Measurements from ENCODE around the gene LIN28A. TPM values are rescaled to one million over a fixed set of nuclear protein-coding genes. Genes with fewer than 3 reads are reported as not detected.

Gene LIN28A
- total RNA-seq, 1 donor from 2014 or later, result 43.7 TPM

DNA sequence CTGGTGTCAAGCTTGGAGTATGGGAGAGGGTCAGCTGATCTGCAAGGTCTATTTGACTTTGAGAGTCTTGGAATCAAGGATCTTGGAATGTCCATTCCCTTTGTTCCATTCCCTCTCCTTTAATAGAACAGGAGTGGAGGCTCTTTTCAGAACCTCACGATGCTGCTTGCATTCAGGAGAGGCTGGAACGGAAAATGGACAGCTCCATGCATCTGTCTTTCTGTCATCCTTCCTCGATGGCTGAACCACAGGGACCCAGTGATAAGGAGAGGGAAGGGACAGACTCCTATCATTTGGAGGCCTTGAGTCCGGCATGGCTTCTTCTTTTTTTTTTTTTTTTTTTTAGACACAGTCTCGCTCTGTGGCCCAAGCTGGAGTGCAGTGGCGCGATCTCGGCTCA, 14.9 kb upstream of the LIN28A start:
- TF ChIP-seq, protein P1, sequence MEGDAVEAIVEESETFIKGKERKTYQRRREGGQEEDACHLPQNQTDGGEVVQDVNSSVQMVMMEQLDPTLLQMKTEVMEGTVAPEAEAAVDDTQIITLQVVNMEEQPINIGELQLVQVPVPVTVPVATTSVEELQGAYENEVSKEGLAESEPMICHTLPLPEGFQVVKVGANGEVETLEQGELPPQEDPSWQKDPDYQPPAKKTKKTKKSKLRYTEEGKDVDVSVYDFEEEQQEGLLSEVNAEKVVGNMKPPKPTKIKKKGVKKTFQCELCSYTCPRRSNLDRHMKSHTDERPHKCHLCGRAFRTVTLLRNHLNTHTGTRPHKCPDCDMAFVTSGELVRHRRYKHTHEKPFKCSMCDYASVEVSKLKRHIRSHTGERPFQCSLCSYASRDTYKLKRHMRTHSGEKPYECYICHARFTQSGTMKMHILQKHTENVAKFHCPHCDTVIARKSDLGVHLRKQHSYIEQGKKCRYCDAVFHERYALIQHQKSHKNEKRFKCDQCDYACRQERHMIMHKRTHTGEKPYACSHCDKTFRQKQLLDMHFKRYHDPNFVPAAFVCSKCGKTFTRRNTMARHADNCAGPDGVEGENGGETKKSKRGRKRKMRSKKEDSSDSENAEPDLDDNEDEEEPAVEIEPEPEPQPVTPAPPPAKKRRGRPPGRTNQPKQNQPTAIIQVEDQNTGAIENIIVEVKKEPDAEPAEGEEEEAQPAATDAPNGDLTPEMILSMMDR (IDR thresholded peaks at IDR 0.05; ENCODE audit: insufficient read depth, low read depth, low read length), result no peak
- no peak for TF ChIP-seq EZH2 (IDR thresholded peaks at IDR 0.05; ENCODE audit: insufficient read depth, low read length)
- H3K27ac Mint-ChIP-seq (ENCODE audit: unreplicated experiment), result no peak overlapping the region
- H4K20me1 ChIP-seq (ENCODE audit: insufficient read depth, low read length), result no peaks in the 10 kb centered on the region

DNA sequence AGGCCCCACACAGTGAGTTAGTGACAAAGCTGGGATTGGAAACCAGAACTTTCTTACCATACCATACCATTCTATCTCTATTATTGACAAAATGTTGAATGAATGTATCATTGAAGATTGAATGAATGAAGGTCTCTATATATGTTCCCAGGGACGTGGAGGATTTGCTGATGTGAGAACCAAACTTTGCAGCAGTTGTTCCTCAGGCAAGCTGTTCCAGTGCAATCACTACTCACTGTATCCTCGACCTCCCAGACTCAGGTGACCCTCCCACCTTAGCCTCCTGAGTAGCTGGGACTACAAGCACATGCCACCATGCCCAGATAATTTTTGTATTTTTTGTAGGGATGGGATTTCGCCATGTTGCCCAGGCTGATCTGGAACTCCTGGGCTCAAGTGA, 11.6 kb upstream of the LIN28A start:
- no peaks in the 10 kb centered on the region for H3K27me3 ChIP-seq (ENCODE audit: insufficient read depth, low read length)
- no peak for FAIRE-seq
- no peaks in the 10 kb centered on the region for H4K20me1 ChIP-seq (ENCODE audit: insufficient read depth, low read length)
- no peak overlapping the region for H2AFZ ChIP-seq (ENCODE audit: low read depth, low read length)
- peaks cover 6% of the 10 kb centered on the region for H3K4me1 ChIP-seq (ENCODE audit: insufficient read depth, low read length)
- Mint-ChIP-seq H3K36me3 (ENCODE audit: low read depth, unreplicated experiment) (no peaks in the 10 kb centered on the region), H3K27ac (ENCODE audit: unreplicated experiment) (no peak overlapping the region), H3K9me3 (ENCODE audit: unreplicated experiment) (no peaks in the 10 kb centered on the region), H3K27me3 (ENCODE audit: low read depth, unreplicated experiment) (no peaks in the 10 kb centered on the region), H3K4me3 (ENCODE audit: unreplicated experiment) (no peak overlapping the region), H3K4me1 (ENCODE audit: low read depth, unreplicated experiment) (no peaks in the 10 kb centered on the region)
- H3K9ac ChIP-seq (ENCODE audit: low read length), result no peak overlapping the region
- no peak overlapping the region for H3K4me2 ChIP-seq (ENCODE audit: low read length)
- no peak for DNase-seq (ENCODE audit: low read depth)
- no peak overlapping the region for H3K27ac ChIP-seq (ENCODE audit: low read depth, low read length)
- no peaks in the 10 kb centered on the region for H3K79me2 ChIP-seq (ENCODE audit: insufficient read depth, low read length)
- no peaks in the 10 kb centered on the region for H3K9me3 ChIP-seq (ENCODE audit: insufficient read depth, low read depth, low read length)
- H3K36me3 ChIP-seq (ENCODE audit: insufficient read depth, low read length), result no peaks in the 10 kb centered on the region
- TF ChIP-seq, protein P1 (IDR thresholded peaks at IDR 0.05; ENCODE audit: insufficient read depth, low read depth, low read length), result no peak
- no peak for TF ChIP-seq EZH2 (IDR thresholded peaks at IDR 0.05; ENCODE audit: insufficient read depth, low read length)
- H3K4me3 ChIP-seq (ENCODE audit: insufficient read depth, low read depth, low read length), result no peak overlapping the region

More for the DNA sequence above, 14.9 kb upstream of the LIN28A start:
- Histone ChIP-seq H3K79me2 (ENCODE audit: insufficient read depth, low read length) (no peaks in the 10 kb centered on the region), H2AFZ (ENCODE audit: low read depth, low read length) (no peak overlapping the region), H3K4me1 (ENCODE audit: insufficient read depth, low read length) (no peaks in the 10 kb centered on the region), H3K27ac (ENCODE audit: low read depth, low read length) (no peak overlapping the region), H3K9ac (ENCODE audit: low read length) (no peak overlapping the region), H3K27me3 (ENCODE audit: insufficient read depth, low read length) (no peaks in the 10 kb centered on the region), H3K4me2 (ENCODE audit: low read length) (no peak overlapping the region), H3K36me3 (ENCODE audit: insufficient read depth, low read length) (no peaks in the 10 kb centered on the region), H3K9me3 (ENCODE audit: insufficient read depth, low read depth, low read length) (no peaks in the 10 kb centered on the region), H3K4me3 (ENCODE audit: insufficient read depth, low read depth, low read length) (no peak overlapping the region)
- H3K36me3 Mint-ChIP-seq (ENCODE audit: low read depth, unreplicated experiment), result no peaks in the 10 kb centered on the region
- H3K9me3 Mint-ChIP-seq (ENCODE audit: unreplicated experiment), result no peaks in the 10 kb centered on the region
- H3K27me3 Mint-ChIP-seq (ENCODE audit: low read depth, unreplicated experiment), result peaks cover 2% of the 10 kb centered on the region
- FAIRE-seq (no peak), DNase-seq (ENCODE audit: low read depth) (no peak)
- H3K4me1 Mint-ChIP-seq (ENCODE audit: low read depth, unreplicated experiment), result no peaks in the 10 kb centered on the region
- H3K4me3 Mint-ChIP-seq (ENCODE audit: unreplicated experiment), result no peak overlapping the region

DNA sequence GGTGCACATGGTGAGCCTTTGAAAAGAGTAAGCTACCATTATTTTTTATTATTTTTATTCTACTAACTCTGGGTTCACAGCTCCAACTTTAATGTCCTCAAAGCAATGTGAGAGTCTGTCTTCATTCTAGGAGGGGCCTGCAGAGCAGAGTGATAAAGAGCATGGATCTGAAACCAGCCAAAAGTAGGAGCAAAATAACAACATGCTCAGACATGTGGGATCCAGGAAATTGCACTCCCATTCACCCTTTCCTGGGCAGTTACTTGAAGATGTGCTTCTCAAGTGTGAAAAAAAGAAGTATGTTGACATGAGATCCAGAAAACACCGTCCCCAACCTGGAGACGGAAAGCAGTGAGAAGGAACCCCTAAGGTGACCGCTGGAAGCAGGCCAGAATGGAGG, 8.7 kb upstream of the LIN28A start:
- peaks cover 4% of the 10 kb centered on the region for H3K4me1 Mint-ChIP-seq (ENCODE audit: low read depth, unreplicated experiment)
- no peaks in the 10 kb centered on the region for H3K36me3 Mint-ChIP-seq (ENCODE audit: low read depth, unreplicated experiment)
- DNase-seq (ENCODE audit: low read depth) (no peak), FAIRE-seq (no peak)
- Histone ChIP-seq H4K20me1 (ENCODE audit: insufficient read depth, low read length) (no peaks in the 10 kb centered on the region), H3K4me2 (ENCODE audit: low read length) (no peak overlapping the region), H3K9me3 (ENCODE audit: insufficient read depth, low read depth, low read length) (no peaks in the 10 kb centered on the region), H3K27me3 (ENCODE audit: insufficient read depth, low read length) (no peaks in the 10 kb centered on the region), H3K27ac (ENCODE audit: low read depth, low read length) (no peak overlapping the region), H3K36me3 (ENCODE audit: insufficient read depth, low read length) (no peaks in the 10 kb centered on the region), H3K4me1 (ENCODE audit: insufficient read depth, low read length) (peaks cover 12% of the 10 kb centered on the region), H2AFZ (ENCODE audit: low read depth, low read length) (no peak overlapping the region), H3K79me2 (ENCODE audit: insufficient read depth, low read length) (no peaks in the 10 kb centered on the region), H3K9ac (ENCODE audit: low read length) (no peak overlapping the region), H3K4me3 (ENCODE audit: insufficient read depth, low read depth, low read length) (no peak overlapping the region)
- TF ChIP-seq EZH2 (IDR thresholded peaks at IDR 0.05; ENCODE audit: insufficient read depth, low read length), result no peak
- TF ChIP-seq, protein P1 (IDR thresholded peaks at IDR 0.05; ENCODE audit: insufficient read depth, low read depth, low read length), result no peak
- H3K9me3 Mint-ChIP-seq (ENCODE audit: unreplicated experiment), result no peaks in the 10 kb centered on the region
- H3K27ac Mint-ChIP-seq (ENCODE audit: unreplicated experiment), result peak overlapping the region; percentile 41
- H3K4me3 Mint-ChIP-seq (ENCODE audit: unreplicated experiment), result no peak overlapping the region
- H3K27me3 Mint-ChIP-seq (ENCODE audit: low read depth, unreplicated experiment), result no peaks in the 10 kb centered on the region

All from astrocyte (in vitro differentiated cells and primary cell).